Measurements from ENCODE around the gene DNM3.

Gene DNM3

DNA sequence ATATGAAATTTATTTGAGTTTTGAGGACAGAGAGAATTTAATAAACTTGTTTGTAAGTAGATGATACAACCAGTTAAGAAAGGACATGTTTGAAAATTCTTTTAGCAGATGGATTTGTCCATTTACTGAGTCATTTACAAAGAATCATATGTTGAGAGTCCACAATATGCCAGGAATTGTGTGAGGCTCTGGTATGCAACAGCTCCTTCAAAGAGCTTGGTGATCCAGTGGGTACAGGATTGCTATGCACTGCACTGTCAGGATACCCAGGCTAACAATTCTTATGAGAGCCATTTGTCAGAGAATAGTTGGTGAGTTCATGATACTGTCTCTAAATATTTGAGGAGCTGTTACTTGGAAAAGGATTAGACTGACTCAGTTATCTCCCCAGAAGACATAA, 11.0 kb downstream of the DNM3 start:
- Histone ChIP-seq H3K4me3 (ENCODE audit: low read length) (no peak overlapping the region), H3K9ac (ENCODE audit: low read length) (no peak overlapping the region), H3K9me3 (ENCODE audit: control insufficient read depth, low read length) (no peaks in the 10 kb centered on the region), H3K4me1 (ENCODE audit: control insufficient read depth, insufficient read depth, low read length) (no peaks in the 10 kb centered on the region), H3K27me3 (replicated peaks; ENCODE audit: control insufficient read depth, insufficient read depth, low read length) (no peaks in the 10 kb centered on the region), H3K36me3 (ENCODE audit: control insufficient read depth, insufficient read depth, low read length, severe bottlenecking) (no peaks in the 10 kb centered on the region)
- peak; percentile 52 for DNase-seq (ENCODE audit: low read depth)

DNA sequence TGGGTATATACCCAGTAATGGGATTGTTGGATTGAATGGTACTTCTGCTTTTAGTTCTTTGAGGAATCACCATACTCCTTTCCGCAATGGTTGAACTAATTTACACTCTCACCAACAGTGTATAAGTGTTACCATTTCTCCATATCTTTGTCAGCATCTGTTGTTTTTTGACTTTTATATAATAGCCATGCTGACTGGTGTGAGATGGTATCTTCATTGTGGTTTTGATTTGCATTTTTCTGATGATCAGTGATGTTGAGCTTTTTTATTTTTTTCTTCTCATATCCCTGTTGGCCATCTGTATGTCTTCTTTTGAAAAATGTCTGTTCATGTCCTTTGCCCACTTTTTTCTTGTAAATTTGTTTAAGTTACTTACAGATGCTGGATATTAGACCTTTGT, 14.1 kb downstream of the DNM3 start:
- no peak for DNase-seq (ENCODE audit: low read depth)
- no peaks in the 10 kb centered on the region for H3K27me3 ChIP-seq (replicated peaks; ENCODE audit: control insufficient read depth, insufficient read depth, low read length)
- peaks cover 2% of the 10 kb centered on the region for H3K9me3 ChIP-seq (ENCODE audit: control insufficient read depth, low read length)
- no peak overlapping the region for H3K4me3 ChIP-seq (ENCODE audit: low read length)
- H3K4me1 ChIP-seq (ENCODE audit: control insufficient read depth, insufficient read depth, low read length) = no peaks in the 10 kb centered on the region
- no peak overlapping the region for H3K9ac ChIP-seq (ENCODE audit: low read length)
- H3K36me3 ChIP-seq (ENCODE audit: control insufficient read depth, insufficient read depth, low read length, severe bottlenecking) = no peaks in the 10 kb centered on the region

DNA sequence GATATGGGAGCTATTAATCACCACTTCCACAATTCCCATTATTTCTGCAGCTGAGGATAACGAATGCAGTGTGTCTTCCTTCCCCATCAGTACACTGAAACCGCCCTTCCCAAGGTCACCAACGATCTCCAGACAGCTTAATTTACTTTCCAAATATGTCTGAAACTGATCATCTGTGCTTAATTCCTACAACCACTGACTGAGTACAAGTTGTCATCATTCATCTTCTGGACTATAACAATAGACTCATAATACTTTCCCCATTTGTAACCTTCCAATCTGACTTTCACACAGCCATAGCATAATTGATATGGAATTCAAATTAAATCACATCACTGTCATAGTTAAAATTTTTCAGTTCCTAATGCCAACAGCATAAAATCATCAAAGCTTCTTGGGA, 17.4 kb downstream of the DNM3 start:
- no peaks in the 10 kb centered on the region for H3K36me3 ChIP-seq (ENCODE audit: control insufficient read depth, insufficient read depth, low read length, severe bottlenecking)
- DNase-seq (ENCODE audit: low read depth) = no peak
- H3K4me1 ChIP-seq (ENCODE audit: control insufficient read depth, insufficient read depth, low read length) = no peaks in the 10 kb centered on the region
- H3K27me3 ChIP-seq (replicated peaks; ENCODE audit: control insufficient read depth, insufficient read depth, low read length) = no peaks in the 10 kb centered on the region
- H3K9ac ChIP-seq (ENCODE audit: low read length) = no peak overlapping the region
- no peak overlapping the region for H3K4me3 ChIP-seq (ENCODE audit: low read length)
- peaks cover 2% of the 10 kb centered on the region for H3K9me3 ChIP-seq (ENCODE audit: control insufficient read depth, low read length)

DNA sequence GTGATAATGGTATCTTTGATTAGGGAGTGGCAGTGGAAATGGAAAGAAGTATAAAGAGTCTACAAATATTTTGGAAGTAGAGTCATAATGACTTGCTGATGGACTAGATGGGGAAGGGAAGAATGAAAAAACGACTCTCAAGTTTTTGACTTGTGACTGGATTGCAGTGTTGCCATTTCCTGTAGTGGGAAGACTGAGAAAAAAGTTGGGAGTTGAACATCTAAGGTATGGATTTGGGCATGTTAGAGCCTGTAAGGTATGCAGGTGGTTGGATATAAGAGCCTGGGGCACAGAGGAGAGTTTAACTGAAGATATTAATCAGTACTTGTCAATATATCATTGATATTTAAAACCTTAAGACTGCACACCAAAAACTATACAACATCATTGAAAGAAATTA, 19.4 kb downstream of the DNM3 start:
- no peak overlapping the region for H3K4me3 ChIP-seq (ENCODE audit: low read length)
- H3K36me3 ChIP-seq (ENCODE audit: control insufficient read depth, insufficient read depth, low read length, severe bottlenecking) = no peaks in the 10 kb centered on the region
- H3K9ac ChIP-seq (ENCODE audit: low read length) = no peak overlapping the region
- no peaks in the 10 kb centered on the region for H3K27me3 ChIP-seq (replicated peaks; ENCODE audit: control insufficient read depth, insufficient read depth, low read length)
- peaks cover 2% of the 10 kb centered on the region for H3K9me3 ChIP-seq (ENCODE audit: control insufficient read depth, low read length)
- no peaks in the 10 kb centered on the region for H3K4me1 ChIP-seq (ENCODE audit: control insufficient read depth, insufficient read depth, low read length)
- DNase-seq (ENCODE audit: low read depth) = no peak

DNA sequence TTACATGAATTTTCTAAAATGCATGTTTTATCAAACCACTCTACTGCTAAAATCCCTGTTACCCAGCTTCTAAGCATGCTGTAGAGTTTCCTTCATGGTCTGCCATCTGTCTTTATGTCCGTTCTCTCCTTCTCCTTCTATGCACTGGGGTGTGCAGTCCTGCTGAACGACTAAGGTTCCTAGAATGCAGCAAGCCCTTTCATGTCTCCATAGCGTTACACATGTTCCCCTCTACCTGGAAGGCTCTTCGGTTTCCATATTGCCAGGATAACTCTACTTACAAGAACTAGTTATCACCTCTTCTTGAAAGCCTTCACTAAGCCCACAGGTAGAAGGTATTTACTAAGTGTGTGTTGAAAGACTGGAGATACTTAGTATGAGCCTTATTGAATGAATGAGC, 22.2 kb downstream of the DNM3 start:
- DNase-seq (ENCODE audit: low read depth) = no peak
- Histone ChIP-seq H3K4me3 (ENCODE audit: low read length) (no peak overlapping the region), H3K27me3 (replicated peaks; ENCODE audit: control insufficient read depth, insufficient read depth, low read length) (no peaks in the 10 kb centered on the region), H3K9me3 (ENCODE audit: control insufficient read depth, low read length) (no peaks in the 10 kb centered on the region), H3K9ac (ENCODE audit: low read length) (no peak overlapping the region), H3K4me1 (ENCODE audit: control insufficient read depth, insufficient read depth, low read length) (no peaks in the 10 kb centered on the region), H3K36me3 (ENCODE audit: control insufficient read depth, insufficient read depth, low read length, severe bottlenecking) (no peaks in the 10 kb centered on the region)

DNA sequence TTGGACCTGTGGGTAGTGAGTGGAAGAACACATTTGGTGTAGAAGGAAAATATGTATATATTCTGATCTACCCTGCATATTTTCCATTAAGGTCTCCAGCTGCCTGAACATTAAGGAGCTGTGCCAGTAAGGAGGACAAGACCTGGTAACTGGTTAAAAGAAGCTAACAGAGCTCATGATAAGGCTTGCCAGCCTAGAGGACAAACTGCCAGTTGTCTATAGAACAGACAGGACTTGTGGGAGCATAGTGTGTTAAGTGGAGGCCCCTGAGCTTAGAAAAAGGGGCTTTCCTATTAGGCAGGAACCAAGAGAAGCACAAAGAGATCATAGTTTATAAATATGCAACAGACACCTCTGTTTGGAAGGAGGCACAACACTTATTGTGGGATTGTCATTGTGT, 23.0 kb downstream of the DNM3 start:
- no peak for DNase-seq (ENCODE audit: low read depth)
- no peaks in the 10 kb centered on the region for H3K4me1 ChIP-seq (ENCODE audit: control insufficient read depth, insufficient read depth, low read length)
- no peaks in the 10 kb centered on the region for H3K27me3 ChIP-seq (replicated peaks; ENCODE audit: control insufficient read depth, insufficient read depth, low read length)
- no peaks in the 10 kb centered on the region for H3K9me3 ChIP-seq (ENCODE audit: control insufficient read depth, low read length)
- H3K4me3 ChIP-seq (ENCODE audit: low read length) = no peak overlapping the region
- H3K36me3 ChIP-seq (ENCODE audit: control insufficient read depth, insufficient read depth, low read length, severe bottlenecking) = no peaks in the 10 kb centered on the region
- H3K9ac ChIP-seq (ENCODE audit: low read length) = no peak overlapping the region

DNA sequence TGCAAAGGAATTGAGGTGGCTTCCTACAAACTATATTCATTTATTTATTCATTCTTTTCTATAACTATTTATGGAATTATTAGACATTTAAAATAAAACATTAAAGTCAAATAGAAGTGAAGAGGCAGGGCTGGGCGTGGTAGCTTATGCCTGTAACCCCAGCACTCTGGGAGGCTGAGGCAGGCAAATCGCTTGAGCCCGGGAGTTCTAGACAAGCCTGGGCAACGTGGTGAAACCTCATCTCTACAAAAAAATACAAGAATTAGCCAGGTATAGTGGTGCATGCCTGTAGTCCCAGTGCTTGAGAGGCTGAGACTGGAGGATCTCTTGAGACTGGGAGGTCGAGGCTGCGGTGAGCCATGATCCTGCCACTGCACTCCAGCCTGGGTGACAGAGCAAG, 23.8 kb downstream of the DNM3 start:
- H3K4me1 ChIP-seq (ENCODE audit: control insufficient read depth, insufficient read depth, low read length) = no peaks in the 10 kb centered on the region
- DNase-seq (ENCODE audit: low read depth) = no peak

DNA sequence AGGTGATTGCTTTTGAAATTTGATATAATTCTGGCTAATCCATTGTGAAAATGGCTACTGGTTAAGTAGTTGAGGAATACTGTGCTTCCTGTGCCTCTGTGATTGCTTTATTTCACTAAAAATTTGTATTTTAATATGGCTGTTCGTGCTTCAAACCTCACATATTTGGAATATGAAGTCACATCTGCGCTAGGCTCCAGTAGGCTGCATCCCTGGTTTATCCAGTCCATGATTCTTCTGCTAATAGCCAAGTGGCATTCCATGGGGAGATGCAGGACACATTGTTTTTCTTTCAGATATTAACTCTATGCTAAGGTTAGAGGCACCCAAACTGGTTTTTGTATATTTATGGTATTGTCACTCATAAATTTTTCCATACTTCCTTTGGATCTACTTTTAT, 25.9 kb downstream of the DNM3 start:
- Histone ChIP-seq H3K4me3 (ENCODE audit: low read length) (no peak overlapping the region), H3K9ac (ENCODE audit: low read length) (no peak overlapping the region), H3K9me3 (ENCODE audit: control insufficient read depth, low read length) (no peaks in the 10 kb centered on the region), H3K4me1 (ENCODE audit: control insufficient read depth, insufficient read depth, low read length) (no peaks in the 10 kb centered on the region), H3K36me3 (ENCODE audit: control insufficient read depth, insufficient read depth, low read length, severe bottlenecking) (no peaks in the 10 kb centered on the region), H3K27me3 (replicated peaks; ENCODE audit: control insufficient read depth, insufficient read depth, low read length) (no peaks in the 10 kb centered on the region)
- DNase-seq (ENCODE audit: low read depth) = no peak

More for the DNA sequence above, 23.8 kb downstream of the DNM3 start:
- no peak overlapping the region for H3K9ac ChIP-seq (ENCODE audit: low read length)
- no peak overlapping the region for H3K4me3 ChIP-seq (ENCODE audit: low read length)
- H3K9me3 ChIP-seq (ENCODE audit: control insufficient read depth, low read length) = no peaks in the 10 kb centered on the region
- no peaks in the 10 kb centered on the region for H3K27me3 ChIP-seq (replicated peaks; ENCODE audit: control insufficient read depth, insufficient read depth, low read length)
- no peaks in the 10 kb centered on the region for H3K36me3 ChIP-seq (ENCODE audit: control insufficient read depth, insufficient read depth, low read length, severe bottlenecking)

DNA sequence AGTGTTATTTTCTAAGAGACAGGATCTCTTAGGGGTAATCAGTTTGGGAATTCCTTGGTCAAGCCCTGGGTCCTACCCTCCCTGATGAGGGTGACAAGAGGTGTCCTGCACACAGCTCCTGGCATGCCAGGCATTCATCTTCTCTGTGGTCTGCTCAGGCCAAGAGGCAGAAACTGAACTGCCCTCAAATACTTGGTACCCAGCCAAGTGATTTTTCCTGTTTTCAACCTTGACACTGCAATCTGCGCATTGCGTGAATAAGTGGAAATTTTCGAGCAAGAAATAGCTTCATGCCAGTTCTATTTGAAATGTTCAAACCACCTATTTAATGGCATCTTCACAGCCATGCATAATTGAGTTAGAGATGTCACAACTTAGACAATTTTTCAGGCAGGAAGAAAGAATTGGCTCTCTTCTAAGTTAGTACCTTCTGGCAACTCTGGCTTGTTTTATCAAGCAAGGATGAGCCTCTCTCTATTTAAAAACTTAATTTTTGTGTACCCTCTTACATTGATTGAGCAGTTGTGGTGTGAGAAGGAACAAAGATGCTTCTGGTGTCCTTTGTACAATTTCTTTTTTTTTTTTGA, 27.0 kb downstream of the DNM3 start:
- no peaks in the 10 kb centered on the region for H3K4me1 ChIP-seq (ENCODE audit: control insufficient read depth, insufficient read depth, low read length)
- H3K27me3 ChIP-seq (replicated peaks; ENCODE audit: control insufficient read depth, insufficient read depth, low read length) = no peaks in the 10 kb centered on the region
- no peak overlapping the region for H3K9ac ChIP-seq (ENCODE audit: low read length)
- H3K4me3 ChIP-seq (ENCODE audit: low read length) = no peak overlapping the region
- peak; percentile 24 for DNase-seq (ENCODE audit: low read depth)
- no peaks in the 10 kb centered on the region for H3K9me3 ChIP-seq (ENCODE audit: control insufficient read depth, low read length)
- no peaks in the 10 kb centered on the region for H3K36me3 ChIP-seq (ENCODE audit: control insufficient read depth, insufficient read depth, low read length, severe bottlenecking)

DNA sequence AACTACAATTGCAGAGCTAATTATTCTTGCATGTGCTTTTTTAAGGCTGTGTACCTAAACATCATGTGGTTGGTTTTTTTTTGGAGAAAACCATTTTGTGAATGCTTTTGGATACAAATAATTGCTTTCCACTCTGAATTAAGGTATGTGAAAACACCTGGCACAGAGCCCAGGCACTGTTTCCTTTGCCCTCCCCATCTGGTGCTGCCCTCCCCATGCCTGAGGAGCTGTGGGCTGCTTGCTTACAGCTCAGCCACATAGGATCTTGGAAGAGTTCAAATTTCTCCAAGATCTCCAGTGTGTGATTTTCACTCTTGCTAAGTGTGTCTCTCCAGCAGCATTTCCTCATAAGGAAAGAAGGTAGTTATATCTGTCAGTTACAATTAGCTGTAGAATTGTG, 27.8 kb downstream of the DNM3 start:
- Histone ChIP-seq H3K27me3 (replicated peaks; ENCODE audit: control insufficient read depth, insufficient read depth, low read length) (no peaks in the 10 kb centered on the region), H3K9ac (ENCODE audit: low read length) (no peak overlapping the region), H3K4me3 (ENCODE audit: low read length) (no peak overlapping the region), H3K9me3 (ENCODE audit: control insufficient read depth, low read length) (no peaks in the 10 kb centered on the region), H3K36me3 (ENCODE audit: control insufficient read depth, insufficient read depth, low read length, severe bottlenecking) (no peaks in the 10 kb centered on the region), H3K4me1 (ENCODE audit: control insufficient read depth, insufficient read depth, low read length) (no peaks in the 10 kb centered on the region)
- DNase-seq (ENCODE audit: low read depth) = peak; percentile 35

DNA sequence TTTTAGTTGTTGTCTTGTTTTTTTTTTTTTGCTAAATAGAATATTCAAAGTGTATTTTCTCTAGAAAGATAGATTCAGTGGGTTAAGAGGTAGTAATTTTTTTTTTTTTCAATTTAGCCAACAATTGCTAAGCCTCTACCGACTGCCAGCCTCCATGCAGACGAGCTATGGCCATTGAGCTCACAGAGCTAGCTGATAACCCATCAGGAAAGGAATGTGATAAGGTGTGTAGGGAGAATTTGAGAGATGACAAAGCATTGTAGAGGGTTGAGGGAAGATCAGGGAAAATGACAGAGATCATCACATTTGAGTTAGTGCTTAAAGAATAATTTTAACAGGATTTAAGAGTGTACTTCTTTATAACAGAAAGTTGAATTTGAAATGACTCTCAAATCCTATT, 30.6 kb downstream of the DNM3 start:
- H3K4me3 ChIP-seq (ENCODE audit: low read length) = no peak overlapping the region
- no peaks in the 10 kb centered on the region for H3K36me3 ChIP-seq (ENCODE audit: control insufficient read depth, insufficient read depth, low read length, severe bottlenecking)
- H3K9me3 ChIP-seq (ENCODE audit: control insufficient read depth, low read length) = no peaks in the 10 kb centered on the region
- H3K9ac ChIP-seq (ENCODE audit: low read length) = no peak overlapping the region
- H3K27me3 ChIP-seq (replicated peaks; ENCODE audit: control insufficient read depth, insufficient read depth, low read length) = no peaks in the 10 kb centered on the region
- no peak for DNase-seq (ENCODE audit: low read depth)
- no peaks in the 10 kb centered on the region for H3K4me1 ChIP-seq (ENCODE audit: control insufficient read depth, insufficient read depth, low read length)

DNA sequence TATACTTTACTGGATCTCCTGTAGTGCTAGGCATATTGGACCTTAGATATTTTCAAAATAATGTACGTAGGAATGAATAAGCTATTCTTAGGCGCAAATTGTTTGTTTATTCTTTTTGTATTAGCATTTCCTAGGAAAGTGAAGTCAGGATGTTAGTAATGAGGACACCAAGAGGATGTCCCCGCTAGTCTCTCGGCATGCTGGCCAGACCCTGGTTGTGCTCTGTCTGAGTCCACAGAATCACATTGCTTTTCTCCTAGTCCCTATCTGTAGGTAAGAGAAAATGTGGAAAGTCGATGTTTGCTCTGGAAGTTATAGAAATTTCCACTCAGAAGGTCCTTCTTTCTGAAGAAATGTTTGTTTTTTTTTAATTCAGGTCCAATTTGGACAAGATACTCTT, 31.1 kb downstream of the DNM3 start:
- Histone ChIP-seq H3K36me3 (ENCODE audit: control insufficient read depth, insufficient read depth, low read length, severe bottlenecking) (no peaks in the 10 kb centered on the region), H3K4me1 (ENCODE audit: control insufficient read depth, insufficient read depth, low read length) (no peaks in the 10 kb centered on the region), H3K27me3 (replicated peaks; ENCODE audit: control insufficient read depth, insufficient read depth, low read length) (no peaks in the 10 kb centered on the region), H3K9ac (ENCODE audit: low read length) (no peak overlapping the region), H3K9me3 (ENCODE audit: control insufficient read depth, low read length) (no peaks in the 10 kb centered on the region), H3K4me3 (ENCODE audit: low read length) (no peak overlapping the region)
- no peak for DNase-seq (ENCODE audit: low read depth)

All from adipocyte (in vitro differentiated cells).